HepG2 (cell line): ENCODE data around the gene SIAH2. TPM values are rescaled to one million over a fixed set of nuclear protein-coding genes. Genes with fewer than 3 reads are reported as not detected.

Experiments
- ATF2 ChIP-seq: sonication (generic); formaldehyde crosslinking; IDR thresholded peaks from 2 replicates; pipeline ENCODE4 v1.4.0; 2020; ENCODE audit warnings: missing genetic modification reagents
- ATM ChIP-seq: fragments of 450-650 bp; IDR thresholded peaks from 2 replicates; pipeline ENCODE4 v1.7.1; 2017; ENCODE audit warnings: mild to moderate bottlenecking, borderline replicate concordance
- CENPT ChIP-seq: sonication (generic); formaldehyde crosslinking; IDR thresholded peaks from 2 replicates; pipeline ENCODE4 v1.8.0; 2022; ENCODE audit warnings: low read depth, mild to moderate bottlenecking, moderate library complexity, missing genetic modification reagents
- ISL2 ChIP-seq: sonication (generic); formaldehyde crosslinking; IDR thresholded peaks from 2 replicates; pipeline ENCODE4 v1.5.0; 2020; ENCODE audit warnings: missing genetic modification reagents
- KLF13 ChIP-seq: sonication (generic); formaldehyde crosslinking; IDR thresholded peaks from 2 replicates; pipeline ENCODE4 v1.4.0; 2020; ENCODE audit warnings: mild to moderate bottlenecking, missing genetic modification reagents
- PHF8 ChIP-seq: sonication (generic); formaldehyde crosslinking; IDR thresholded peaks from 2 replicates; pipeline ENCODE4 v1.5.0; 2020; ENCODE audit warnings: missing genetic modification reagents
- POLR2AphosphoS5 ChIP-seq: IDR thresholded peaks from 2 replicates; pipeline ENCODE4 v1.6.1; 2012; ENCODE audit warnings: low read depth, low read length
- REL ChIP-seq: sonication (generic); formaldehyde crosslinking; conservative IDR thresholded peaks from 2 replicates; pipeline ENCODE4 v1.8.0; 2022; ENCODE audit warnings: mild to moderate bottlenecking, missing genetic modification reagents, moderate library complexity
- RXRB ChIP-seq: IDR thresholded peaks from 2 replicates; pipeline ENCODE4 v1.6.1; 2016; ENCODE audit warnings: borderline replicate concordance, missing genetic modification reagents, missing compliant biosample characterization
- SP1 ChIP-seq, 2 experiments: fragments of 450-650 bp in 1 of 2; sonication (generic) in 1 of 2; formaldehyde crosslinking in 1 of 2; IDR thresholded peaks; 2 replicates each; pipeline versions ENCODE4 v1.4.0 to v1.6.1; 2016 to 2020; ENCODE audit warnings: missing genetic modification reagents in 1 of 2
- SRSF1 ChIP-seq: fragments of 200-400 bp; formaldehyde crosslinking; optimal IDR thresholded peaks from 2 replicates; pipeline ENCODE3; 2017; ENCODE audit warnings: mild to moderate bottlenecking, low read depth, low read length, moderate library complexity
- STAG1 ChIP-seq: sonication (generic); formaldehyde crosslinking; IDR thresholded peaks from 2 replicates; pipeline ENCODE4 v1.4.0; 2020; ENCODE audit warnings: missing genetic modification reagents
- TRAFD1 ChIP-seq: sonication (generic); formaldehyde crosslinking; IDR thresholded peaks from 2 replicates; pipeline ENCODE4 v1.5.1; 2020; ENCODE audit warnings: missing genetic modification reagents, mild to moderate bottlenecking, borderline replicate concordance
- XBP1 ChIP-seq: sonication (generic); formaldehyde crosslinking; IDR thresholded peaks from 2 replicates; pipeline ENCODE4 v1.5.0; 2020; ENCODE audit warnings: missing genetic modification reagents
- YY1 ChIP-seq: IDR thresholded peaks from 2 replicates; pipeline ENCODE4 v1.6.1; 2011; ENCODE audit warnings: low read length, low read depth, moderate library complexity, mild to moderate bottlenecking; ENCODE audit not compliant: insufficient read depth, insufficient replicate concordance
- polyA plus RNA-seq, 8 experiments: library from polyadenylated mRNA; depleted of rRNA in 3 of 8; stranded (reverse) in 7 of 8; unstranded in 1 of 8; fragments of >200 nt; fragmentation: Illumina TruSeq in 4 of 8; extraction: Trizol in 4 of 8; gene quantifications; 2 replicates each; pipeline versions ENCODE4 v1.2.1 to v1.2.3, GENCODE V29; 2011 to 2016; ENCODE audit warnings: low read depth in 4 of 8, missing spikeins in 1 of 8, mixed read lengths in 1 of 8; ENCODE audit not compliant: insufficient read depth in 1 of 8
- total RNA-seq, 5 experiments: library from RNA; depleted of rRNA; stranded (reverse); fragments of >200 nt; fragmentation: Illumina TruSeq; extraction: Trizol; gene quantifications; 2 replicates each; pipeline ENCODE4 v1.2.3, GENCODE V29; 2016; ENCODE audit warnings: low read depth in 1 of 5
- TF ChIP-seq, protein P1 (sequence below): sonication (generic); formaldehyde crosslinking; IDR thresholded peaks from 2 replicates; pipeline ENCODE4 v1.8.1; 2023; ENCODE audit warnings: mild to moderate bottlenecking, inconsistent platforms, moderate library complexity, missing genetic modification reagents, borderline replicate concordance
- TF ChIP-seq, protein P2 (sequence below): sonication (generic); formaldehyde crosslinking; IDR thresholded peaks from 2 replicates; pipeline ENCODE4 v1.8.0; 2023; ENCODE audit warnings: mild to moderate bottlenecking, missing genetic modification reagents
- TF ChIP-seq, protein P3 (sequence below): sonication (generic); formaldehyde crosslinking; IDR thresholded peaks from 2 replicates; pipeline ENCODE4 v1.4.0; 2020; ENCODE audit warnings: missing genetic modification reagents

The SIAH2 gene
- total and polyA plus RNA-seq, 2 of the 13 experiments (the other 11 are each of a cell fraction or from before 2014, with no cell fraction given): 71.8 to 117 TPM

- TF ChIP-seq KLF13 (no peak), STAG1 (no peak), ATM (no peak), SRSF1 (peak; percentile 54), PHF8 (CRISPR knock-in tag) (peak; percentile 54), POLR2AphosphoS5 (peak; percentile 58), RXRB (CRISPR knock-in tag) (no peak), YY1 (peak; percentile 61), TRAFD1 (CRISPR knock-in tag) (no peak), CENPT (CRISPR knock-in tag) (no peak), ATF2 (0 out of 2 replicates have a peak, but pooled peaks have one; percentile 20), REL (CRISPR knock-in tag) (no peak), XBP1 (CRISPR knock-in tag) (no peak), ISL2 (CRISPR knock-in tag) (0 out of 2 replicates have a peak, but pooled peaks have one; percentile 39), SP1 (IDR thresholded peaks at IDR 0.05) (no peak), SP1 (CRISPR knock-in tag; IDR thresholded peaks at IDR 0.05) (no peak)
- TF ChIP-seq, protein P1, sequence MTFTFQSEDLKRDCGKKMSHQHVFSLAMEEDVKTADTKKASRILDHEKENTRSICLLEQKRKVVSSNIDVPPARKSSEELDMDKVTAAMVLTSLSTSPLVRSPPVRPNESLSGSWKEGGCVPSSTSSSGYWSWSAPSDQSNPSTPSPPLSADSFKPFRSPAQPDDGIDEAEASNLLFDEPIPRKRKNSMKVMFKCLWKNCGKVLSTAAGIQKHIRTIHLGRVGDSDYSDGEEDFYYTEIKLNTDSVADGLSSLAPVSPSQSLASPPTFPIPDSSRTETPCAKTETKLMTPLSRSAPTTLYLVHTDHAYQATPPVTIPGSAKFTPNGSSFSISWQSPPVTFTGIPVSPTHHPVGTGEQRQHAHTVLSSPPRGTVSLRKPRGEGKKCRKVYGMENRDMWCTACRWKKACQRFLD (CRISPR knock-in tag): peak; percentile 72; the same call in 1 of the 2 replicates
- TF ChIP-seq, protein P2, sequence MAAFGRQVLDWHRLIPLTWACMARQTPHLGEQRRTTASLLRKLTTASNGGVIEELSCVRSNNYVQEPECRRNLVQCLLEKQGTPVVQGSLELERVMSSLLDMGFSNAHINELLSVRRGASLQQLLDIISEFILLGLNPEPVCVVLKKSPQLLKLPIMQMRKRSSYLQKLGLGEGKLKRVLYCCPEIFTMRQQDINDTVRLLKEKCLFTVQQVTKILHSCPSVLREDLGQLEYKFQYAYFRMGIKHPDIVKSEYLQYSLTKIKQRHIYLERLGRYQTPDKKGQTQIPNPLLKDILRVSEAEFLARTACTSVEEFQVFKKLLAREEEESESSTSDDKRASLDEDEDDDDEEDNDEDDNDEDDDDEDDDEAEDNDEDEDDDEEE (CRISPR knock-in tag): peak; percentile 34; the same call in 1 of the 2 replicates
- TF ChIP-seq, protein P3, sequence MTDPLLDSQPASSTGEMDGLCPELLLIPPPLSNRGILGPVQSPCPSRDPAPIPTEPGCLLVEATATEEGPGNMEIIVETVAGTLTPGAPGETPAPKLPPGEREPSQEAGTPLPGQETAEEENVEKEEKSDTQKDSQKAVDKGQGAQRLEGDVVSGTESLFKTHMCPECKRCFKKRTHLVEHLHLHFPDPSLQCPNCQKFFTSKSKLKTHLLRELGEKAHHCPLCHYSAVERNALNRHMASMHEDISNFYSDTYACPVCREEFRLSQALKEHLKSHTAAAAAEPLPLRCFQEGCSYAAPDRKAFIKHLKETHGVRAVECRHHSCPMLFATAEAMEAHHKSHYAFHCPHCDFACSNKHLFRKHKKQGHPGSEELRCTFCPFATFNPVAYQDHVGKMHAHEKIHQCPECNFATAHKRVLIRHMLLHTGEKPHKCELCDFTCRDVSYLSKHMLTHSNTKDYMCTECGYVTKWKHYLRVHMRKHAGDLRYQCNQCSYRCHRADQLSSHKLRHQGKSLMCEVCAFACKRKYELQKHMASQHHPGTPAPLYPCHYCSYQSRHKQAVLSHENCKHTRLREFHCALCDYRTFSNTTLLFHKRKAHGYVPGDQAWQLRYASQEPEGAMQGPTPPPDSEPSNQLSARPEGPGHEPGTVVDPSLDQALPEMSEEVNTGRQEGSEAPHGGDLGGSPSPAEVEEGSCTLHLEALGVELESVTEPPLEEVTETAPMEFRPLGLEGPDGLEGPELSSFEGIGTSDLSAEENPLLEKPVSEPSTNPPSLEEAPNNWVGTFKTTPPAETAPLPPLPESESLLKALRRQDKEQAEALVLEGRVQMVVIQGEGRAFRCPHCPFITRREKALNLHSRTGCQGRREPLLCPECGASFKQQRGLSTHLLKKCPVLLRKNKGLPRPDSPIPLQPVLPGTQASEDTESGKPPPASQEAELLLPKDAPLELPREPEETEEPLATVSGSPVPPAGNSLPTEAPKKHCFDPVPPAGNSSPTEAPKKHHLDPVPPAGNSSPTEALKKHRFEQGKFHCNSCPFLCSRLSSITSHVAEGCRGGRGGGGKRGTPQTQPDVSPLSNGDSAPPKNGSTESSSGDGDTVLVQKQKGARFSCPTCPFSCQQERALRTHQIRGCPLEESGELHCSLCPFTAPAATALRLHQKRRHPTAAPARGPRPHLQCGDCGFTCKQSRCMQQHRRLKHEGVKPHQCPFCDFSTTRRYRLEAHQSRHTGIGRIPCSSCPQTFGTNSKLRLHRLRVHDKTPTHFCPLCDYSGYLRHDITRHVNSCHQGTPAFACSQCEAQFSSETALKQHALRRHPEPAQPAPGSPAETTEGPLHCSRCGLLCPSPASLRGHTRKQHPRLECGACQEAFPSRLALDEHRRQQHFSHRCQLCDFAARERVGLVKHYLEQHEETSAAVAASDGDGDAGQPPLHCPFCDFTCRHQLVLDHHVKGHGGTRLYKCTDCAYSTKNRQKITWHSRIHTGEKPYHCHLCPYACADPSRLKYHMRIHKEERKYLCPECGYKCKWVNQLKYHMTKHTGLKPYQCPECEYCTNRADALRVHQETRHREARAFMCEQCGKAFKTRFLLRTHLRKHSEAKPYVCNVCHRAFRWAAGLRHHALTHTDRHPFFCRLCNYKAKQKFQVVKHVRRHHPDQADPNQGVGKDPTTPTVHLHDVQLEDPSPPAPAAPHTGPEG: no peak
These were observed 59.1 kb downstream of the SIAH2 start, which contains the start of gene ERICH6 (continued) for GRCh38 chr3:150703756-150704344.
